Measurements from ENCODE around the gene JADE2.

- TF ChIP-seq, protein P1, sequence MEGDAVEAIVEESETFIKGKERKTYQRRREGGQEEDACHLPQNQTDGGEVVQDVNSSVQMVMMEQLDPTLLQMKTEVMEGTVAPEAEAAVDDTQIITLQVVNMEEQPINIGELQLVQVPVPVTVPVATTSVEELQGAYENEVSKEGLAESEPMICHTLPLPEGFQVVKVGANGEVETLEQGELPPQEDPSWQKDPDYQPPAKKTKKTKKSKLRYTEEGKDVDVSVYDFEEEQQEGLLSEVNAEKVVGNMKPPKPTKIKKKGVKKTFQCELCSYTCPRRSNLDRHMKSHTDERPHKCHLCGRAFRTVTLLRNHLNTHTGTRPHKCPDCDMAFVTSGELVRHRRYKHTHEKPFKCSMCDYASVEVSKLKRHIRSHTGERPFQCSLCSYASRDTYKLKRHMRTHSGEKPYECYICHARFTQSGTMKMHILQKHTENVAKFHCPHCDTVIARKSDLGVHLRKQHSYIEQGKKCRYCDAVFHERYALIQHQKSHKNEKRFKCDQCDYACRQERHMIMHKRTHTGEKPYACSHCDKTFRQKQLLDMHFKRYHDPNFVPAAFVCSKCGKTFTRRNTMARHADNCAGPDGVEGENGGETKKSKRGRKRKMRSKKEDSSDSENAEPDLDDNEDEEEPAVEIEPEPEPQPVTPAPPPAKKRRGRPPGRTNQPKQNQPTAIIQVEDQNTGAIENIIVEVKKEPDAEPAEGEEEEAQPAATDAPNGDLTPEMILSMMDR (IDR thresholded peaks at IDR 0.05), result no peak
- TF ChIP-seq POLR2AphosphoS5 (IDR thresholded peaks at IDR 0.05) (no peak), POLR2A (IDR thresholded peaks at IDR 0.05) (no peak)
Observed at GRCh38 chr5:134581241-134581981, 55.9 kb downstream of the JADE2 start.

Measured in upper lobe of left lung (tissue), 4 donors.